Mucosa of rectum (tissue), 2 donors: Measurements from ENCODE around the gene UCHL3.
A peak's percentile ranks its signal among the peaks of the same experiment; 100 is the strongest.
"Not testable (repeated sequence)": the region's sequence is repeated elsewhere in the genome, so short reads cannot be mapped to it uniquely, and the experiment has no call there.

Experiments
- H3K27ac ChIP-seq, 2 donors: one replicate each; pipeline ENCODE4 v1.7.0; 2013; ENCODE audit warnings: inconsistent platforms in 2 of 2, low read depth in 2 of 2, low read length in 2 of 2
- H3K27me3 ChIP-seq, 2 donors: one replicate each; pipeline ENCODE4 v1.7.0; 2013; ENCODE audit warnings: low read length in 2 of 2; ENCODE audit not compliant: control insufficient read depth in 2 of 2, insufficient read depth in 2 of 2
- H3K36me3 ChIP-seq, 2 donors: one replicate each; pipeline ENCODE4 v1.7.0; 2013; ENCODE audit warnings: low read length in 2 of 2; ENCODE audit not compliant: control insufficient read depth in 2 of 2, insufficient read depth in 2 of 2
- H3K4me1 ChIP-seq, 2 donors: one replicate each; pipeline ENCODE4 v1.7.0; 2013; ENCODE audit warnings: low read length in 2 of 2, mild to moderate bottlenecking in 1 of 2; ENCODE audit not compliant: control insufficient read depth in 2 of 2, insufficient read depth in 2 of 2
- H3K4me3 ChIP-seq, 2 donors: one replicate each; pipeline ENCODE4 v1.7.0; 2013; ENCODE audit warnings: low read length in 2 of 2
- H3K9ac ChIP-seq, 2 donors: one replicate each; pipeline ENCODE4 v1.7.0; 2013; ENCODE audit warnings: low read length in 2 of 2, low read depth in 1 of 2, mild to moderate bottlenecking in 1 of 2
- H3K9me3 ChIP-seq, 2 donors: one replicate each; pipeline ENCODE4 v1.7.0; 2013; ENCODE audit warnings: low read length in 2 of 2; ENCODE audit not compliant: control insufficient read depth in 2 of 2
- donor health status: healthy.
- donor health status: Normal muscosa, but diverticular disease.

The UCHL3 gene

DNA sequence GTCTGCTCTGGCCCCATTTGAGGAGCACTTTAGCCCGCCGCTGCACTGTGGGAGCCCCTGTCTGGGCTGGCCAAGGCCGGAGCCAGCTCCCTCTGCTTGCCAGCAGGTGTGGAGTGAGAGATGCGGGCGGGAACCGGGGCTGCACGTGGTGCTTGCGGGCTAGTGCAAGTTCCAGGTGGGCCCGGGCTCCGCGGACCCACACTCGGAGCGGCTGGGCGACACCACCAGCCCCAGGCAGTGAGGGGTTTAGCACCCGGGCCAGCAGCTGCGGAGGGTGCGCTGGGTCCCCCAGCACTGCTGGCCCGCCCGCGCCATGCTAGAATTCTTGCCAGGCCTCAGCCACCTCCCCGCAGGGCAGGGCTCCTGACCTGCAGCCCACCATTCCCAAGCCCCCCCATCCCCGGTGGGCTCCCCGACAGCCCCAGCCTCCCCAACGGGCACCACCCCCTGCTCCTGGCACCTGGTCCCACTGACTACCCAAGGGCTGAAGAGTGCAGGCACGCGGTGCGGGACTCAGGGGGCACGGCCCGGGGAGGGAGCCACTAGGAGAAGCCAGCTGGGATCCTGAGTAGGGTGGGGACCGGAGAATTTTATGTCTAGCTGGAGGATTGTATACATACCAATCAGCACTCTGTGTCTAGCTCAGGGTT is 31.0 kb upstream of the UCHL3 start:
- H3K4me1 ChIP-seq: no peaks in the 10 kb centered on the region
- no peaks in the 10 kb centered on the region for H3K9me3 ChIP-seq
- H3K27ac ChIP-seq: no peak overlapping the region
- H3K36me3 ChIP-seq: no peaks in the 10 kb centered on the region
- no peaks in the 10 kb centered on the region for H3K27me3 ChIP-seq
- no peak overlapping the region for H3K4me3 ChIP-seq
- H3K9ac ChIP-seq: no peak overlapping the region

- H3K4me1 ChIP-seq: no peaks in the 10 kb centered on the region
Observed at GRCh38 chr13:75521956-75522355, 27.6 kb upstream of the UCHL3 start.

DNA sequence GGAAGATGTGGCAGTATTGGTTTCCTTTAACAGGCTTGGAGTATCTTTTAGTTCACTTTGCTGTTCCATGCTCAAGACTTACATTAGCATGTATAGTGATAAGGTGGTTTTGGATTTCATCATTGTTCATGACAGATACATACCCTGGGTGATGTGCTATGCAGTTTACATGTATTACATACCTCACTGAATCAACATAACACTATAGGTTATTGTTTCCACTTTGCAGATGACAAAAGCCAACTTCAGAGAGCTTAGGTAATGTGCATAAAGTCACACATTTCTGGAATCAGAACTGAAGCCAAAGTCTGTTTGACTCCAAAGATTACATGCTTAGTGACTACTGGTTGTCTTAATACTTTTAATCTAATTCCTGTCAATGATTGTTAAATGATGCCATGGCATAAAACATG is 19.0 kb upstream of the UCHL3 start:
- Histone ChIP-seq H3K36me3 (peaks cover 3 to 8% of the 10 kb centered on the region in 2 donors), H3K4me3 (no peak overlapping the region), H3K27me3 (no peaks in the 10 kb centered on the region), H3K27ac (no peak overlapping the region), H3K9ac (no peak overlapping the region), H3K4me1 (no peaks in the 10 kb centered on the region), H3K9me3 (no peaks in the 10 kb centered on the region)

More at GRCh38 chr13:75521956-75522355, 27.6 kb upstream of the UCHL3 start:
- Histone ChIP-seq H3K27ac (no peak overlapping the region), H3K9me3 (no peaks in the 10 kb centered on the region), H3K27me3 (no peaks in the 10 kb centered on the region), H3K9ac (no peak overlapping the region), H3K4me3 (no peak overlapping the region), H3K36me3 (peaks cover 5% of the 10 kb centered on the region in 2 donors)

DNA sequence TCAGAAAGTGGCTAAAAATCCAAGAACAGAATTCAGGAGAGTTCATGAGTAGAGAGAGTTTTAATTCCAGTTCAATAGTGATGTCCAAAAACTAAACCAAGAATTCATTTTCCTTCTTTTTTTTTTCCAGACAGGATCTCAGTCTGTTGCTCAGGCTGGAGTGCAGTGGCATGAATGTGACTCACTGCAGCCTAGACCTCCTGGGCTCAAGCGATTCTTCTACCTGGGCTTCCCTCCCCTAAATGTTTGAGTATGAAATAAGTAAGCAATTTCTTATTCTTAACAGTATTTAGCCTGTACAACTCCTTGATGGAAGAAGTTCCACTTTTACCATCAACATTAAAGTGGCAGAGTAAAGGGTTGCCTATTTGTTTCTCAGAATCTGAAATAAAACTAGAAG is 15.7 kb upstream of the UCHL3 start:
- no peaks in the 10 kb centered on the region for H3K9me3 ChIP-seq
- no peak overlapping the region for H3K4me3 ChIP-seq
- H3K4me1 ChIP-seq: peaks cover 0 to 9% of the 10 kb centered on the region in 2 donors
- H3K36me3 ChIP-seq: peaks cover 3 to 6% of the 10 kb centered on the region in 2 donors
- H3K27ac ChIP-seq: no peak overlapping the region
- no peaks in the 10 kb centered on the region for H3K27me3 ChIP-seq
- H3K9ac ChIP-seq: no peak overlapping the region

- H3K36me3 ChIP-seq: peaks cover 0 to 6% of the 10 kb centered on the region in 2 donors
- peak within 1 kb of the TSS; percentile 75 to 89 for H3K9ac ChIP-seq
- peaks cover 0 to 9% of the 10 kb centered on the region in 2 donors for H3K4me1 ChIP-seq
- no peaks in the 10 kb centered on the region for H3K9me3 ChIP-seq
- peak within 1 kb of the TSS; percentile 80 to 91 for H3K4me3 ChIP-seq
- no peaks in the 10 kb centered on the region for H3K27me3 ChIP-seq
- peak within 1 kb of the TSS; percentile 56 to 75 for H3K27ac ChIP-seq
Observed at GRCh38 chr13:75537401-75538365, 11.9 kb upstream of the UCHL3 start, which contains the start of gene COMMD6. COMMD6 (minus strand) TSS chr13:75537841; CDS start chr13:75537805, 36 bp downstream.

GRCh38 chr13:75541287-75541686 is 8.3 kb upstream of the UCHL3 start:
- no peak overlapping the region for H3K27ac ChIP-seq
- no peaks in the 10 kb centered on the region for H3K27me3 ChIP-seq
- H3K4me3 ChIP-seq: no peak overlapping the region
- no peak overlapping the region for H3K9ac ChIP-seq
- no peaks in the 10 kb centered on the region for H3K36me3 ChIP-seq
- peaks cover 0 to 8% of the 10 kb centered on the region in 2 donors for H3K4me1 ChIP-seq
- H3K9me3 ChIP-seq: no peaks in the 10 kb centered on the region

DNA sequence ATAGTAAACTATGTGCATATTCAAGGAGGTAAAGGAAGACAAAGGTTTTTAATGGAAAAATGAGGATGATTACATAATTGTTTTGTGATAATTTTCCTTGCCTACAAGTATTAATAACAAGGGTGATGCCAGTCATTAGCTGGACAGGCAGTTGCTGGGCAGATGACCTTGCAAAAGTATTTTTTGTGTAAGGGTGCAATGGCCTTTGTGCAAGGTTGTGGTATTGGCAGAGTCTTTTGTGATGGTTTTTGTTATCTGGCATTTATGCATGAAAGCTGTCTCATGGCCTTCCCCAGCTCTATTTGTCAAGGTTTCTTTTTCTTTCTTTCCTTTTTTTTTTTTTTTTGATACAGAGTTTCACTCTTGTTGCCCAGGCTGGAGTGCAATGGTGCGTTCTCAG is 7.6 kb upstream of the UCHL3 start:
- Histone ChIP-seq H3K27ac (no peak overlapping the region), H3K27me3 (no peaks in the 10 kb centered on the region), H3K9ac (no peak overlapping the region), H3K4me3 (no peak overlapping the region), H3K36me3 (no peaks in the 10 kb centered on the region), H3K9me3 (no peaks in the 10 kb centered on the region), H3K4me1 (peaks cover 0 to 2% of the 10 kb centered on the region in 2 donors)

GRCh38 chr13:75544681-75545330 is 4.8 kb upstream of the UCHL3 start:
- no peak overlapping the region for H3K9ac ChIP-seq
- H3K4me1 ChIP-seq: peaks cover 5 to 9% of the 10 kb centered on the region in 2 donors
- no peaks in the 10 kb centered on the region for H3K9me3 ChIP-seq
- H3K4me3 ChIP-seq: no peak overlapping the region
- no peaks in the 10 kb centered on the region for H3K27me3 ChIP-seq
- no peak overlapping the region for H3K27ac ChIP-seq
- H3K36me3 ChIP-seq: no peaks in the 10 kb centered on the region

- not testable (repeated sequence) for H3K27ac ChIP-seq, H3K36me3 ChIP-seq, H3K9me3 ChIP-seq, H3K27me3 ChIP-seq, H3K9ac ChIP-seq, H3K4me3 ChIP-seq, H3K4me1 ChIP-seq
Observed at GRCh38 chr13:75545386-75545785, 4.2 kb upstream of the UCHL3 start.

DNA sequence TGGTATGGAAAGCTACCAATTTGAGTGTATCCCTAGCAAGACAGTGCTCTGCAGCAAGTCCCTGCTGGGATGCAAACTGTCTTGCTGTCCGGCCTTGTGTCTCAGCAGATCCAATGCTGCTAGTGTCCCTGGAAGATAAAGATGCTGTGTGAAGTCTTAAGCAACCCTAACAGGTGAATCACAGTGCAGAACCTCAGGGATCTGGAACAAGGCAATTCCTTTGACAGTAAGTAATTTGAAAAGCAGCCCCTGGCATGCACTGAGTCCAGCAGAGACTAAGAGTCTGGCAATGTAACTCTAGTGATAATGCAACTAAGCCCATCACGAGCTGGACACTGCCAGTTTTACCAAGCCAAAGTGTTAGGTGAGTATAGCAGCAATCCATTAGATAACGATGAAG is 1.7 kb upstream of the UCHL3 start:
- H3K27ac ChIP-seq: no peak overlapping the region
- H3K9ac ChIP-seq: no peak overlapping the region
- H3K9me3 ChIP-seq: no peaks in the 10 kb centered on the region
- H3K36me3 ChIP-seq: no peaks in the 10 kb centered on the region
- no peak overlapping the region for H3K4me3 ChIP-seq
- no peaks in the 10 kb centered on the region for H3K27me3 ChIP-seq
- peaks cover 13 to 14% of the 10 kb centered on the region in 2 donors for H3K4me1 ChIP-seq
